GM12878 (cell line): ENCODE results near the gene AEBP2. TPM values are rescaled to one million over a fixed set of nuclear protein-coding genes. Genes with fewer than 3 reads are reported as not detected.

ENCODE experiments used
- ATAC-seq: fragments of 200-7000 bp; cut with Tn5 transposase; 3 replicates; pipeline ENCODE4 v1.9.1; 2020; ENCODE audit warnings: mild to moderate bottlenecking, moderate library complexity
- BruUV-seq: library from RNA; stranded (reverse); fragments of 400-500 nt; replicated peaks from 2 replicates; lab custom pipeline; 2021; lab: Mats Ljungman, UMichigan
- CTCF ChIA-PET: fragments of 300-600 bp; sonication (Branson Sonifier 250); formaldehyde crosslinking; extraction: SDS; loops from one replicate; lab custom pipeline; 2021; ENCODE audit warnings: inconsistent platforms; lab: Yijun Ruan, JAX
- POLR2A ChIA-PET: fragments of 350-600 bp; formaldehyde crosslinking; extraction: SDS; loops from one replicate; lab custom pipeline; 2021; ENCODE audit warnings: inconsistent platforms; lab: Charles Lee
- RAD21 ChIA-PET: fragments of 300-600 bp; sonication (Branson Sonifier 250); formaldehyde crosslinking; loops from one replicate; lab custom pipeline; 2023; ENCODE audit warnings: antibody characterized with exemption; ENCODE audit not compliant: unreplicated experiment; lab: Charles Lee
- SMC1A ChIA-PET: fragments of 300-600 bp; sonication (Branson Sonifier 250); formaldehyde crosslinking; loops from one replicate; lab custom pipeline; 2023; ENCODE audit not compliant: unreplicated experiment, uncharacterized antibody; lab: Charles Lee
- DNase-seq: peaks from one replicate; pipeline ENCODE4 v3.0.0-alpha.2; 2011; ENCODE audit warnings: low read depth, low spot score
- FAIRE-seq: peaks from 3 replicates; lab custom pipeline; 2011; peaks lifted over from hg19 to GRCh38; lab: Jason Lieb, UNC
- H2AFZ ChIP-seq: 2 replicates; pipeline ENCODE4 v1.6.0; 2011; ENCODE audit warnings: low read depth, low read length, control low read depth; ENCODE audit not compliant: control insufficient read depth
- H3K27ac ChIP-seq: 2 replicates; pipeline ENCODE4 v1.5.1; 2011; ENCODE audit warnings: control low read depth; ENCODE audit not compliant: control insufficient read depth, insufficient read depth
- H3K27me3 ChIP-seq, 2 experiments: replicated peaks in 1 of 2; 2 replicates each; pipeline versions ENCODE4 v1.6.0 to v1.6.1; 2011; ENCODE audit warnings: low read length in 1 of 2; ENCODE audit not compliant: control insufficient read depth in 2 of 2, insufficient read depth in 2 of 2
- H3K36me3 ChIP-seq, 2 experiments: 2 replicates each; pipeline ENCODE4 v1.5.1; 2011; ENCODE audit warnings: low read length in 1 of 2; ENCODE audit not compliant: control insufficient read depth in 2 of 2, insufficient read depth in 2 of 2
- H3K4me1 ChIP-seq: 2 replicates; pipeline ENCODE4 v1.6.1; 2011; ENCODE audit warnings: mild to moderate bottlenecking, low read length, moderate library complexity, mixed read lengths; ENCODE audit not compliant: control insufficient read depth, insufficient read depth
- H3K4me2 ChIP-seq: 2 replicates; pipeline ENCODE4 v1.6.0; 2011; ENCODE audit warnings: control low read depth; ENCODE audit not compliant: control insufficient read depth, insufficient read depth
- H3K4me3 ChIP-seq: fragments of 200-600 bp; sonication (generic); 2 replicates; pipeline ENCODE4 v1.5.1; 2016
- H3K79me2 ChIP-seq: 2 replicates; pipeline ENCODE4 v1.6.0; 2011; ENCODE audit warnings: low read length; ENCODE audit not compliant: control insufficient read depth, insufficient read depth
- H3K9ac ChIP-seq: 2 replicates; pipeline ENCODE4 v1.8.0; 2011; ENCODE audit warnings: low read length, control low read depth, mixed read lengths; ENCODE audit not compliant: control insufficient read depth, insufficient read depth
- H3K9me3 ChIP-seq: replicated peaks from 3 replicates; pipeline ENCODE4 v1.5.1; 2011; ENCODE audit warnings: mild to moderate bottlenecking, low read length; ENCODE audit not compliant: control insufficient read depth, insufficient read depth
- H4K20me1 ChIP-seq: 2 replicates; pipeline ENCODE4 v1.6.0; 2011; ENCODE audit not compliant: control insufficient read depth, insufficient read depth
- E2F8 ChIP-seq: fragments of 450-650 bp; IDR thresholded peaks from 2 replicates; pipeline ENCODE4 v1.6.1; 2018; ENCODE audit warnings: mild to moderate bottlenecking, low read depth, moderate library complexity; ENCODE audit not compliant: partially characterized antibody
- FOS ChIP-seq: IDR thresholded peaks from 3 replicates; pipeline ENCODE4 v1.6.1; 2011; ENCODE audit warnings: borderline replicate concordance; ENCODE audit not compliant: insufficient read length; ENCODE audit errors: extremely low read depth
- MEF2A ChIP-seq: IDR thresholded peaks from 2 replicates; pipeline ENCODE4 v1.6.1; 2011; ENCODE audit warnings: low read depth, mild to moderate bottlenecking, low read length, moderate library complexity; ENCODE audit not compliant: insufficient read depth
- STAT3 ChIP-seq: IDR thresholded peaks from 2 replicates; pipeline ENCODE4 v1.6.1; 2011; ENCODE audit warnings: low read depth, low read length, improper control_type of control experiment
- ZNF622 ChIP-seq: fragments of 450-650 bp; IDR thresholded peaks from 2 replicates; pipeline ENCODE4 v1.6.1; 2017; ENCODE audit warnings: mild to moderate bottlenecking, inconsistent platforms
- WGBS: methylation state at CpG from one replicate; pipeline ENCODE4 v1.1.6; 2016; ENCODE audit warnings: low lambda C conversion rate; ENCODE audit not compliant: insufficient replicate concordance, insufficient coverage; ENCODE audit errors: missing lambda C conversion rate; 5-methylcytosine and 5-hydroxymethylcytosine counted together
- in situ Hi-C: fragments of 300-500 bp; cut with MboI; formaldehyde crosslinking; loops from 9 replicates; pipeline ENCODE4 v1.14.3; 2018; ENCODE audit warnings: mixed read lengths
- intact Hi-C: fragments of 100-400 bp; cut with micrococcal nuclease; formaldehyde crosslinking; loops from one replicate; pipeline ENCODE4 v1.14.2; 2022; ENCODE audit not compliant: unreplicated experiment
- polyA plus RNA-seq, 11 experiments: library from polyadenylated mRNA; depleted of rRNA in 4 of 11; unstranded in 6 of 11; stranded (reverse) in 5 of 11; fragments of >200 nt; fragmentation: Nextera tagmentation in 4 of 11; fragmentation: Illumina TruSeq in 1 of 11; extraction: Ambion mirVana in 4 of 11; extraction: Trizol in 1 of 11; gene quantifications; 1 replicate in 1 of 11; 2 replicates in 10 of 11; pipeline versions ENCODE4 v1.2.1 to v1.2.3, GENCODE V29; 2011 to 2016; ENCODE audit warnings: inconsistent platforms in 2 of 11, missing spikeins in 2 of 11, low read depth in 1 of 11
- total RNA-seq, 4 experiments: library from RNA; depleted of rRNA in 3 of 4; stranded (reverse); fragments of >200 nt in 3 of 4; fragmentation: Illumina TruSeq in 1 of 4; extraction: Trizol in 1 of 4; gene quantifications; 2 replicates each; pipeline versions ENCODE4 v1.2.1 to v1.2.3, GENCODE V29; 2013 to 2021
- TF ChIP-seq, protein P1 (sequence below): IDR thresholded peaks from 2 replicates; pipeline ENCODE4 v1.6.1; 2012; ENCODE audit warnings: mild to moderate bottlenecking, low read depth, low read length

Gene AEBP2
- total and polyA plus RNA-seq, 10 of the 15 experiments (the other 5 are each of a cell fraction or from before 2014, with no cell fraction given) = 17.6 to 126 (median 44.8) TPM

GRCh38 chr12:19484738-19485137, 45.4 kb downstream of the AEBP2 start (continued):
- no peak for TF ChIP-seq MEF2A
- TF ChIP-seq STAT3 = no peak
- TF ChIP-seq FOS = no peak
- TF ChIP-seq, protein P1, sequence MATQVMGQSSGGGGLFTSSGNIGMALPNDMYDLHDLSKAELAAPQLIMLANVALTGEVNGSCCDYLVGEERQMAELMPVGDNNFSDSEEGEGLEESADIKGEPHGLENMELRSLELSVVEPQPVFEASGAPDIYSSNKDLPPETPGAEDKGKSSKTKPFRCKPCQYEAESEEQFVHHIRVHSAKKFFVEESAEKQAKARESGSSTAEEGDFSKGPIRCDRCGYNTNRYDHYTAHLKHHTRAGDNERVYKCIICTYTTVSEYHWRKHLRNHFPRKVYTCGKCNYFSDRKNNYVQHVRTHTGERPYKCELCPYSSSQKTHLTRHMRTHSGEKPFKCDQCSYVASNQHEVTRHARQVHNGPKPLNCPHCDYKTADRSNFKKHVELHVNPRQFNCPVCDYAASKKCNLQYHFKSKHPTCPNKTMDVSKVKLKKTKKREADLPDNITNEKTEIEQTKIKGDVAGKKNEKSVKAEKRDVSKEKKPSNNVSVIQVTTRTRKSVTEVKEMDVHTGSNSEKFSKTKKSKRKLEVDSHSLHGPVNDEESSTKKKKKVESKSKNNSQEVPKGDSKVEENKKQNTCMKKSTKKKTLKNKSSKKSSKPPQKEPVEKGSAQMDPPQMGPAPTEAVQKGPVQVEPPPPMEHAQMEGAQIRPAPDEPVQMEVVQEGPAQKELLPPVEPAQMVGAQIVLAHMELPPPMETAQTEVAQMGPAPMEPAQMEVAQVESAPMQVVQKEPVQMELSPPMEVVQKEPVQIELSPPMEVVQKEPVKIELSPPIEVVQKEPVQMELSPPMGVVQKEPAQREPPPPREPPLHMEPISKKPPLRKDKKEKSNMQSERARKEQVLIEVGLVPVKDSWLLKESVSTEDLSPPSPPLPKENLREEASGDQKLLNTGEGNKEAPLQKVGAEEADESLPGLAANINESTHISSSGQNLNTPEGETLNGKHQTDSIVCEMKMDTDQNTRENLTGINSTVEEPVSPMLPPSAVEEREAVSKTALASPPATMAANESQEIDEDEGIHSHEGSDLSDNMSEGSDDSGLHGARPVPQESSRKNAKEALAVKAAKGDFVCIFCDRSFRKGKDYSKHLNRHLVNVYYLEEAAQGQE = no peak
- TF ChIP-seq E2F8 = no peak
- TF ChIP-seq, all 136 proteins: peak for 0

GRCh38 chr12:19485240-19485639, 45.9 kb downstream of the AEBP2 start:
- peaks cover 0 to 5% of the 10 kb centered on the region in 2 experiments for H3K36me3 ChIP-seq
- no TSS peak for BruUV-seq
- no peak overlapping the region for H3K4me2 ChIP-seq
- in situ Hi-C loops = no loop called here
- TF ChIP-seq ZNF622 = no peak
- TF ChIP-seq, all 136 proteins: peak for 0
- H3K9ac ChIP-seq = no peak overlapping the region
- ChIA-PET RAD21 (no interaction called here), CTCF (no interaction called here), POLR2A (no interaction called here), SMC1A (no interaction called here)
- peaks cover 4% of the 10 kb centered on the region; the same call in 2 of the 3 replicates for H3K9me3 ChIP-seq
- no peak overlapping the region for H3K4me3 ChIP-seq
- H3K79me2 ChIP-seq = peaks cover 70% of the 10 kb centered on the region
- no peaks in the 10 kb centered on the region for H4K20me1 ChIP-seq
- no peak for FAIRE-seq
- ATAC-seq = no peak
- peaks cover 19% of the 10 kb centered on the region for H3K4me1 ChIP-seq
- intact Hi-C loops = loop anchor here (10.0 kb wide), 1 partner anchor 100 kb away; no protein-coding TSS in a partner anchor
- H3K27me3 ChIP-seq = no peaks in the 10 kb centered on the region
- no peak overlapping the region for H2AFZ ChIP-seq
- DNase-seq = no peak
- no peak overlapping the region for H3K27ac ChIP-seq
- WGBS = over 99% methylated on average over 6 of the region's 6 CpGs
